NCI-H2227 treated with DMSO at 0.1 percent for 48 hours (cell line): ENCODE data around the gene PRRT2.
"Not testable (repeated sequence)": the region's sequence is repeated elsewhere in the genome, so short reads cannot be mapped to it uniquely, and the experiment has no call there.

Source experiments
- DNase-seq: peaks from one replicate; lab custom pipeline; 2025; lab: John Stamatoyannopoulos, UW

Gene PRRT2

GRCh38 chr16:29811896-29812665 is at the start of gene PRRT2:
Gene PRRT2, plus strand, starts transcription at chr16:29812193. Its CDS starts 862 bp downstream, at chr16:29813055.
- peak; percentile 85 for DNase-seq

GRCh38 chr16:29763326-29763725 is 48.7 kb upstream of the PRRT2 start:
- DNase-seq, result no peak

- no peak for DNase-seq
Observed at GRCh38 chr16:29765167-29766032, 46.6 kb upstream of the PRRT2 start.

GRCh38 chr16:29766571-29766970 is 45.4 kb upstream of the PRRT2 start:
- no peak for DNase-seq

GRCh38 chr16:29767062-29767461 is 44.9 kb upstream of the PRRT2 start:
- no peak for DNase-seq

- DNase-seq, result no peak
Observed at GRCh38 chr16:29769507-29769906, 42.5 kb upstream of the PRRT2 start.

DNA sequence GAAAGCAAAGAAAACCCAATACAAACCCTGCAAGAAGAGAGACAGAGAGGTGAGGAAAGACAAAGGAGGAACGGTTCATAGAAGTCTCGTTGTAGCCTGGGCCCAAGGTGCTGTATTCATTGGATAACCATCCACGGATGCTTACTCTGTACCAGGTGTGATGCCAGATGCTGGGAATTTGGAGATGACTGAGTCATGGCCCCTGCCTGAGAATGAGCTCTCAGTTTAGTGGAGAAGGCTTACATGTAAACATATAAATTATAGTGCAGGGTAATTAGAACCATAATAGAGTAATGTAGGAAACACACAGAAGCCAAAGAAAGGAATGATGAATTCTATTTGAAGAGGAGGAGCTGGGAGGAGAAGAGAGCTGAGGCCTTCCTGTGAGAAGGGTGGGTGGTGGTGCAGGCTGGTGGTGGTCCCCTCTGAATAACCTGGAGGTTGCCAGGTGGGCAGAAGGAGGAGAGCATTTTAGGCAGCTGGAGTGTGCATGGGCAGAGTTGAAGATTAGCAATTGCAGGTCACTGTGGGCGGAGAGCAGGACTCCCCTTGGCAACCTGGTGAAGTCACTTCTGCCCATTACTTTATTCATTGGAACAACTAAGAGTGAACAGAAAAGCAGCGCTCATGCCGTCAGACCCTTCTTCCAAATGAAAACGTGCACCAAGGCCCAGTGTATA is 41.6 kb upstream of the PRRT2 start:
- DNase-seq, result no peak

DNA sequence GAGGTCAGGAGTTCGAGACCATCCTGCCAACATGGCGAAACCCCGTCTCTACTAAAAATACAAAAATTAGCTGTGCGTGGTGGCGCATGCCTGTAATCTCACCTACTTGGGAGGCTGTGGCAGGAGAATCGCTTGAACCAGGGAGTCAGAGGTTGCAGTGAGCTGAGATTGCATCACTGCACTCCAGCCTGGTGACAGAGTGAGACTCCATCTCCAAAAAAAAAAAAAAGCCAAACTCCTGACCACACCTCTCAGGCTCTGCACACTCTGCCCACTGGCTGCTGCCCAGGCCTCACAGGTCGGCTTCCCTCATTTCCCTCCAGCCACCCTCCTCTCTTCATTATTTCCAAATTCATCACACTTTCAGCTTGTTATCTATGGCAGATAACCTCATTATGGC is 39.7 kb upstream of the PRRT2 start:
- DNase-seq, result not testable (repeated sequence)

DNA sequence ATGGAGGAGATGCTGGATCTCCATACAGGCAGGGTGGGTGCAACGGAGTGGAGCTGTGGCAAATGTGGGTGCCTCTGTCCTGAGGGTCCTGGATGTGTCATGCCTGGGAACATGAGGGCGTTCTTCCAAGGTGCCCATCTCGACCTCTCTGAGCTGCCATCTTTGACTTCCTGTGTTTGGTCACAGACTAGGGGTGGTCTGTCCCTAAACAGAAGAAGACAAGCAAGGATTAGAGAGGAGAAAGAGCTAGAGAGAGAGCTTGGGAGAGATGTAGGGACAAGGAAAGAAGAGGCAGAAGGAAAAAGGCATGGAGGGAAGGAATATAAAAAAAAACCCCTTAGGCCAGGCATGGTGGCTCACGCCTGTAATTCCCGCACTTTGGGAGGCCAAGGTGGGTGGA is 37.3 kb upstream of the PRRT2 start:
- no peak for DNase-seq

DNA sequence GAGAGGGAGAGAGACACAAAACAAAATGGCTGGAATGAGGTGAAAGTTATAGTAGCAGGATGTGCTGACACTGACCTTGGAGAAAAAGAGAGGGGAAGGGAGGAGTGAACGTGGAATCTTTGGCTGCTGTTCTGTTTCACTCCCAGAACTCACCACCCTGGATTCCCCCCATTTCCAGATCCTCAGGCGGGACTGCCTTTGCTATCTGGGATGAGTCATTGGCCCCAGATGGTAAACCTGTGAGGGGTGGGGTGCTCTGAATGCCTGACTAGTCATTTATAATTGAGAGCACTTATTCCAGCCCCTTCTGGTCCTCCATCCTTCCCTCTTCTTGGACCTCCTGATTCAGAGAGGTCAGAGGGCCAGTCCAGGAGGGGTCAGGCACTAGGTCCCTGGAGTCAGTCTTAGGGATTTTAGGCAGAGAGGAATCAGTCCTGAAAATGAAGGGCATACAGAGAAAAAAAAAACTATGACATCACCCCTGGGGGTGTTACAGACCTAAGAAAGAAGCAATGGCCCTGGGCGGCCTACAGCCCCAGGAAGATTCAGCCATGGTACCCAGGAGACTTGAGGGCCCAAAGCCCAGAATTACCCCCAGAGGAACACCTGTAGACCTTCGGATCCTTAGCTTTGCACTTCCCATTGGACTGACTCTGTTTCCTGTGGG is 36.1 kb upstream of the PRRT2 start:
- DNase-seq, result no peak

DNA sequence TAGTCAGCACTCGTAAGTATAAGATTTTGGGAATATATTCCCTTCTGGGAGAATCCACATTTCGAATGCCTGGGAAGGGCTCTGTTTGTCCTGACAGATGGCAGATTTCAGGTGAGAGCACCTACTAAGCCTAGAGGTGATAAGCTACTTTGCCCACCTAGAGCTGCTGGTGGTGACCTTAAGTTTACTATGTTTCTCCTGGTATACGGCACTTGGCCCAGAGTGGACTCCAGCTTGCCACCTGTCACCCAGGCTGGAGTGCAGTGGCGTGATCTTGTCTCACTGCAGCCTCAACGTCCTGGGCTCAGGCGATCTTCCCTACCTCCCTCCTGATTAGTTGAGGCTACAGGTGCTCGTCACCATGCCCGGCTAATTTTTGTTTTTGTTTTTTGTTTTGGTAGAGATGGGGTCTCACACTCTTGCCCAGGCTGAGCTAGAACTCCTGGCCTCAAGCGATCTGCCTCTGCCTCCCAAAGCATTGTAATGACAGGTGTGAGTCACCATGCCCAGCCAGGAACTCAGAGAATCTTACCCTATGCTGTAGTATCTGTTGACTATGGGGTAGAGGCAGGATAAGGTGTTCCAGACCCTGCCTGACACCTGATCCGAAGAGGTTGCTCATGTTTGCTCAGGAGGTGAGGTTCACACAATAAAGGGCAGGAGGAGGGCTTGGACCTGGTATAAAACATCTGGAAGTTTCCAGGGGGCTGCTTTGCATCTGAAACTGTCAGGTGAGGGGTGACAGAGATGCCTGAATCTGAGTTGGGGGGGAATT is 34.2 kb upstream of the PRRT2 start, which contains the start of gene ZG16:
Gene ZG16 (plus strand): TSS at position 681 of the 775 bp plus-strand sequence. CDS start 1,011 bp downstream, outside the sequence.
- DNase-seq, result no peak

DNA sequence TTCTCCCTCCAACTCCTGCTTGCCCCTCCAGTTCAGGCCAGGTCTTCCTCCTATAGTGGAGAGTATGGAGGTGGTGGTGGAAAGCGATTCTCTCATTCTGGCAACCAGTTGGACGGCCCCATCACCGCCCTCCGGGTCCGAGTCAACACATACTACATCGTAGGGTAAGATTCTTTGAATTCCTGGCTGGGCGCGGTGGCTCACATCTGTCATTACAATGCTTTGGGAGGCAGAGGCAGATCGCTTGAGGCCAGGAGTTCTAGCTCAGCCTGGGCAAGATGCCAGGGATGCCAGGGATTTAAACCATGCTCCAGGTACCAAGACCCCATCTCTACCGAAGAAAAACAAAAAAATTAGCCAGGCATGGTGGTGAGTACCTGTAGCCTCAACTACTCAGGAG is 32.5 kb upstream of the PRRT2 start:
- DNase-seq, result no peak

DNA sequence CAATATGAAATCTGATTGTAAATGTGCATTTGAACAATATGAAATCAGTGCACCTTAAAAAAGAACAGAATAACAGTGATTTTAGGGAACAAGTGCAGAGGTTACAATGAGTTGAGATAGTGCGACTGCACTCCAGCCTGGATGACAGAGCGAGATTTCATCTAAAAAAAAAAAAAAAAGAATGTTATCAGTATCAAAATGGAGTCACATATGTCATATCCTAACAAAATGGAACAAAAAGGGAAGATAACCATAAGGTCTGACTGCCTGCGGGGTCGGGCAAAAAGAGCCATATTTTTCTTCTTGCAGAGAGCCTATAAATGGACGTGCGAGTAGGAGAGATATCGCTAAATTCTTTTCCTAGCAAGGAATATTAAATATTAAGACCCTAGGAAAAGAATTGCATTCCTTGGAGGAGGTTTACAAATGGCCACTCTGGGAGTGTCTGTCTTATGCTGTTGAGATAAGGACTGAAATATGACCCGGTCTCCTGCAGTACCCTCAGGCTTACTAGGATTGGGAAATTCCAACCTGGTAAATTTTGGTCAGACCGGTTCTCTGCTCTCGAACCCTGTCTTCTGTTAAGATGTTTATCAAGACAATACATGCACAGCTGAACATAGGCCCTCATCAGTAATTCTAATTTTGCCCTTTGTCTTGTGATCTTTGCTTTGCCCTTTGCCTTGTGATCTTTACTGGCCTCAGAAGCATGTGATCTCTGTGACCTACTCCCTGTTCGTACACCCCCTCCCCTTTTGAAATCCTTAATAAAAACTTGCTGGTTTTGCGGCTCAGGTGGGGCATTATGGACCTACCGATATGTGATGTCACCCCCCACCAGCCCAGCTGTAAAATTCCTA is 28.7 kb upstream of the PRRT2 start:
- DNase-seq, result not testable (repeated sequence)

DNA sequence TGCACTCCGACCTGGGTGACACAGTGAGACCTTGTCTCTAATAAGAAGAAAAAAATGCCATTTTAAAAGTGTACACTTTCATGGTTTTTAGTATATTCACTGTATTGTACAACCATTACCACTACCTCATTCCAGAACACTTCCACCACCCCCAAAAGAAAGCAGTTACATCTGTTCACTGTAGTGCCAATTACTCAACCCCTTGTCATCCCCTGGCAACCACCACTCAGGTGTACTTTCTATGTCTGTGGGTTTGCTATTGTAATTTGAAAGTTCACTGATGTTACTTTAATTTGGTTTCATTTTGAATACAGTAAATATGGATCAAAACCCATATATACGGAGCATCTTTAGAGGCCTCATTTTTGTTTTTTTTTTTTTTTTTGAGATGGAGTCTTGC is 27.8 kb upstream of the PRRT2 start:
- DNase-seq, result no peak

DNA sequence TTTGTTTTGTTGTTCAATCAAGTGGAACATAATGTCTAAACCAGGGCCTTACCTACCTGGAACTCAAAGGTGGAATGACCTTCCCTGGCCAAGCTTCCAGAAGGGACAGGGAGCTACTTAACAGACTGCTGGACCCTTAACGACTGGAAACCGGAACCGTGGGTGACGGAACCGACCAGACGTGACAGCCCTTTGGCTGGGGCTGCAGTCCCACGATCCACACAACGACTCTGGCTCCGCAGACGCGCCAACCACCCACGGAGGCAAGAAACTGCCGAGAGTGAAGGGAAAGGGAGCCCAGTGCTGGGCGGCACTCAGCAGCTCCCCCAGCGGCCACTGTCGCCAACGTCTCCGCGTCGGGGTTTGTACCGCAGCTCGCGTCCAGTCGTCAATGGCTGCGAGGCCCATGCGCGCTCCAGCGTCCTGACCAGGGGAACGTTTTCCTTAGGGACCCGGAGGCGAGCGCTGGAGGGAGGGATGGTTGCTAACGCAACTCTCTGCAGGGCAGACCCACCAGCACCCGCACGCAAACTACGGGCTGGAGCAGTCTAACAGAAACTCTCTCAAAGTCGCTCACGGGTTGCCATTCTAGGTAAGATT is 27.0 kb upstream of the PRRT2 start:
- no peak for DNase-seq

DNA sequence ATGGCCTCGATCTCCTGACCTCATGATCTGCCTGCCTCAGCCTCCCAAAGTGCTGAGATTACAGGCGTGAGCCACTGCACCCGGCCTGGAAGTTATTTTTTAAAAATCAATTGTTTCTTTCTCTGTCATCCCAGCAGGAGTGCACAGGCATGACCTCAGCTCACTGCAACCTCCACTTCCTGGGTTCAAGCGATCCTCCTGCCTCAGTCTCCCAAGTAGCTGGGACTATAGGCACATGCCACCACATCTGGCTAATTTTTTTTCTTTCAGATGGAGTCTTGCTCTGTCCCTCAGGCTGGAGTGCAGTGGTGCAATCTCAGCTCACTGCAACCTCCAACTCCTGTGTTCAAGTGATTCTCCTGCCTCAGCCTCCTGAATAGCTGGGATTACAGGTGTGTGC is 24.8 kb upstream of the PRRT2 start:
- DNase-seq, result not testable (repeated sequence)

DNA sequence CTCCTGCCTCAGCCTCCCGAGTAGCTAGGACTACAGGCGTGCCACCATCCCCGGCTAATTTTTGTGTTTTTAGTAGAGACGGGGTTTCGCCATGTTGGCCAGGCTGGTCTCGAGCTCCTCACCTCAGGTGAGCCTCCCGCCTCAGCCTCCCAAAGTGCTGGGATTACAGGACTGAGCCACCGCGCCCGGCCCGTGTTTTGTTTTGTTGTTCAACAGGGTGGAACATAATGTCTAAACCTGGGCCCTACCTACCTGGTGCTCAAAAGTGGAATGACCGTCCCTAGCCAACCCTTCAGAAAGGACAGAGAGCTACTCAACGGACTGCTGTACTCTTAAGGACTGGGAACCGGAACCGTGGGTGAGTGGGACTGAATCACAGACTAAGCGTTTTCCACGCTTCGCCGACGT is 22.2 kb upstream of the PRRT2 start:
- DNase-seq, result no peak

- DNase-seq, result peak; percentile 99
Observed at GRCh38 chr16:29790183-29790948, 21.6 kb upstream of the PRRT2 start, which contains the start of gene KIF22. Gene KIF22, plus strand, starts transcription at chr16:29790751. Its CDS starts 9 bp downstream, at chr16:29790760.
